Gastrocnemius medialis (tissue), 4 donors: ENCODE measurements around the gene ADPRHL1. TPM values are rescaled to one million over a fixed set of nuclear protein-coding genes. Genes with fewer than 3 reads are reported as not detected.

Source experiments
- ATAC-seq, 2 donors: fragments of 150-250 bp; one replicate each; pipeline ENCODE4 v1.9.1; 2016
- DNase-seq, 2 donors: peaks; one replicate each; pipeline ENCODE4 v3.0.0-alpha.2; 2019
- H3K27ac ChIP-seq, 4 donors: fragments of 200-600 bp; sonication (generic); 1 replicate in 1 of 4; 2 replicates in 3 of 4; pipeline ENCODE4 v1.5.1; 2016 to 2018; ENCODE audit warnings: mild to moderate bottlenecking in 2 of 4, moderate library complexity in 1 of 4
- H3K27me3 ChIP-seq, 3 donors: fragments of 200-600 bp; sonication (generic) in 2 of 3; 1 replicate in 1 of 3; 2 replicates in 2 of 3; pipeline versions ENCODE4 v1.5.1 to v1.6.0; 2016 to 2019; ENCODE audit warnings: mild to moderate bottlenecking in 1 of 3, moderate library complexity in 1 of 3
- H3K36me3 ChIP-seq, 2 donors: fragments of 200-600 bp; sonication (generic) in 1 of 2; one replicate each; pipeline ENCODE4 v1.5.1; 2017 to 2018
- H3K4me1 ChIP-seq, 2 donors: fragments of 200-600 bp; sonication (generic) in 1 of 2; one replicate each; pipeline ENCODE4 v1.5.1; 2016 to 2017; ENCODE audit warnings: mild to moderate bottlenecking in 2 of 2
- H3K4me3 ChIP-seq, 4 donors: fragments of 200-600 bp; sonication (generic) in 3 of 4; 1 replicate in 1 of 4; 2 replicates in 3 of 4; pipeline ENCODE4 v1.5.1; 2016 to 2019; ENCODE audit warnings: mild to moderate bottlenecking in 2 of 4
- H3K9me3 ChIP-seq, 3 donors: fragments of 200-600 bp; sonication (generic) in 2 of 3; 1 replicate in 1 of 3; 2 replicates in 2 of 3; pipeline ENCODE4 v1.5.1; 2016 to 2019
- CTCF ChIP-seq, 5 experiments: fragments of 450-650 bp in 3 of 5; fragments of 200-600 bp in 2 of 5; sonication (generic) in 2 of 5; IDR thresholded peaks in 4 of 5; conservative IDR thresholded peaks in 1 of 5; 1 replicate in 4 of 5; 2 replicates in 1 of 5; pipeline ENCODE4 v1.5.1; 2016 to 2019; ENCODE audit warnings: antibody characterized with exemption in 5 of 5, mild to moderate bottlenecking in 3 of 5, moderate library complexity in 3 of 5
- POLR2A ChIP-seq, 2 donors: fragments of 450-650 bp; IDR thresholded peaks; one replicate each; pipeline ENCODE4 v1.6.1; 2017; ENCODE audit warnings: antibody characterized with exemption in 2 of 2, mild to moderate bottlenecking in 2 of 2, moderate library complexity in 2 of 2
- in situ Hi-C, 4 donors: fragments of 200-750 bp; cut with MboI; loops; one replicate each; pipeline versions ENCODE4 v1.15.0 to v1.8.0; 2017; ENCODE audit warnings: low sequenced_read_pairs in 4 of 4
- intact Hi-C: fragments of 100-400 bp; cut with DNase I; formaldehyde crosslinking; loops from one replicate; pipeline ENCODE4 v1.15.1; 2023; ENCODE audit warnings: low total_unique reads
- total RNA-seq, 4 donors: library from RNA; depleted of rRNA; stranded (reverse); fragments of >200 nt; gene quantifications; one replicate each; pipeline versions ENCODE4 v1.1.0 to v1.2.3, GENCODE V29; 2016

Gene ADPRHL1
- total RNA-seq, 4 donors from 2014 or later, result 224 to 354 (median 295) TPM

GRCh38 chr13:113420232-113420631 lies 33.1 kb downstream of the ADPRHL1 start:
- ATAC-seq, result no peak
- Histone ChIP-seq H3K27me3 (no peaks in the 10 kb centered on the region), H3K4me3 (no peak overlapping the region), H3K27ac (no peak overlapping the region), H3K4me1 (peaks cover 0 to 2% of the 10 kb centered on the region in 2 donors), H3K9me3 (no peaks in the 10 kb centered on the region), H3K36me3 (peaks cover 0 to 32% of the 10 kb centered on the region in 2 donors)
- TF ChIP-seq CTCF (IDR thresholded peaks at IDR 0.05 in 4 of 5, conservative IDR thresholded peaks at IDR 0.05 in 1 of 5) (no peak), POLR2A (IDR thresholded peaks at IDR 0.05) (no peak)
- DNase-seq, result no peak
- in situ Hi-C loops (no loop called here), intact Hi-C loops (no loop called here)

- in situ Hi-C loops, result no loop called here
- DNase-seq (no peak), ATAC-seq (no peak)
- H3K9me3 ChIP-seq, result no peaks in the 10 kb centered on the region
- no peaks in the 10 kb centered on the region for H3K27me3 ChIP-seq
- H3K36me3 ChIP-seq, result peaks cover 0 to 32% of the 10 kb centered on the region in 2 donors
- no peak overlapping the region for H3K4me3 ChIP-seq
- peaks cover 4 to 8% of the 10 kb centered on the region in 2 donors for H3K4me1 ChIP-seq
- TF ChIP-seq POLR2A (IDR thresholded peaks at IDR 0.05) (no peak), CTCF (IDR thresholded peaks at IDR 0.05 in 4 of 5, conservative IDR thresholded peaks at IDR 0.05 in 1 of 5) (no peak)
- peak overlapping the region in 2 of 4 donors; percentile 20 to 27 for H3K27ac ChIP-seq
- intact Hi-C loops, result loop anchor here (10.0 kb wide), 1 partner anchor 405 kb away; no protein-coding TSS in a partner anchor
Measured at GRCh38 chr13:113419531-113420193, 33.6 kb downstream of the ADPRHL1 start.

- DNase-seq, result no peak
- Histone ChIP-seq H3K27me3 (no peaks in the 10 kb centered on the region), H3K4me1 (peaks cover 11 to 12% of the 10 kb centered on the region in 2 donors), H3K36me3 (peaks cover 0 to 27% of the 10 kb centered on the region in 2 donors), H3K9me3 (no peaks in the 10 kb centered on the region), H3K4me3 (no peak overlapping the region), H3K27ac (peak overlapping the region; percentile 99 to 100 (median 100))
- no peak for TF ChIP-seq POLR2A (IDR thresholded peaks at IDR 0.05)
- ATAC-seq, result no peak
- intact Hi-C loops, result loop anchor here (10.0 kb wide), 1 partner anchor 406 kb away; no protein-coding TSS in a partner anchor
- in situ Hi-C loops, result no loop called here
Measured at GRCh38 chr13:113418722-113419049, 34.6 kb downstream of the ADPRHL1 start.

GRCh38 chr13:113417836-113418721 lies 35.2 kb downstream of the ADPRHL1 start:
- TF ChIP-seq POLR2A (IDR thresholded peaks at IDR 0.05) (no peak), CTCF (IDR thresholded peaks at IDR 0.05 in 4 of 5, conservative IDR thresholded peaks at IDR 0.05 in 1 of 5) (no peak)
- ATAC-seq (no peak), DNase-seq (no peak)
- Histone ChIP-seq H3K27ac (peak overlapping the region; percentile 99 to 100 (median 100)), H3K36me3 (peaks cover 0 to 21% of the 10 kb centered on the region in 2 donors), H3K27me3 (no peaks in the 10 kb centered on the region), H3K4me1 (peaks cover 11 to 12% of the 10 kb centered on the region in 2 donors), H3K9me3 (no peaks in the 10 kb centered on the region), H3K4me3 (no peak overlapping the region)
- in situ Hi-C loops, result no loop called here
- intact Hi-C loops, result loop anchor here (10.0 kb wide), 1 partner anchor 407 kb away; no protein-coding TSS in a partner anchor
